Endothelial cell of umbilical vein (primary cell): Measurements from ENCODE around the gene SMARCC1. TPM values are rescaled to one million over a fixed set of nuclear protein-coding genes. Genes with fewer than 3 reads are reported as not detected.

Experiments used
- BruUV-seq: library from RNA; stranded (reverse); fragments of 400-500 nt; replicated peaks from 2 replicates; lab custom pipeline; 2021; lab: Mats Ljungman, UMichigan
- CTCF ChIA-PET: fragments of 300-600, 350-600 bp; sonication (Branson Sonifier 250); formaldehyde crosslinking; loops from one replicate; lab custom pipeline; 2021; ENCODE audit warnings: antibody characterized with exemption, inconsistent platforms; lab: Charles Lee
- POLR2A ChIA-PET: fragments of 300-600, 350-600 bp; sonication (Branson Sonifier 250); formaldehyde crosslinking; loops from one replicate; lab custom pipeline; 2021; ENCODE audit warnings: antibody characterized with exemption, inconsistent platforms; lab: Charles Lee
- DNase-seq: peaks from one replicate; pipeline ENCODE4 v3.0.0-alpha.2; 2011; ENCODE audit warnings: low read depth, low spot score
- FAIRE-seq: peaks from 2 replicates; lab custom pipeline; 2011; peaks lifted over from hg19 to GRCh38; lab: Jason Lieb, UNC
- H2AFZ ChIP-seq: 2 replicates; pipeline ENCODE4 v1.6.0; 2012; ENCODE audit warnings: low read depth, low read length, control low read depth, inconsistent platforms
- H3K27ac ChIP-seq: 2 replicates; pipeline ENCODE4 v1.5.1; 2011; ENCODE audit warnings: low read depth, mild to moderate bottlenecking, control low read depth, low read length, moderate library complexity; ENCODE audit not compliant: insufficient read depth
- H3K27me3 ChIP-seq, 2 experiments: 2 replicates each; pipeline versions ENCODE4 v1.6.0 to v1.6.1; 2011; ENCODE audit warnings: low read length in 2 of 2, mixed read lengths in 1 of 2; ENCODE audit not compliant: control insufficient read depth in 2 of 2, insufficient read depth in 2 of 2
- H3K36me3 ChIP-seq, 2 experiments: 2 replicates in 1 of 2; 3 replicates in 1 of 2; pipeline ENCODE4 v1.5.1; 2011; ENCODE audit warnings: low read length in 2 of 2, mild to moderate bottlenecking in 1 of 2, moderate library complexity in 1 of 2; ENCODE audit not compliant: control insufficient read depth in 2 of 2, insufficient read depth in 2 of 2; ENCODE audit errors: extremely low read depth in 1 of 2
- H3K4me1 ChIP-seq: 3 replicates; pipeline ENCODE4 v1.5.1; 2011; ENCODE audit warnings: mild to moderate bottlenecking, low read length; ENCODE audit not compliant: control insufficient read depth, insufficient read depth; ENCODE audit errors: extremely low read depth
- H3K4me2 ChIP-seq: 2 replicates; pipeline ENCODE4 v1.6.1; 2011; ENCODE audit warnings: low read length, control low read depth, mixed read lengths; ENCODE audit not compliant: insufficient read depth
- H3K4me3 ChIP-seq, 3 experiments: fragments of 200-600 bp in 1 of 3; sonication (generic), shearing (Covaris generic) in 1 of 3; replicated peaks in 1 of 3; 2 replicates each; pipeline ENCODE4 v1.5.1; 2011 to 2016; ENCODE audit warnings: control low read depth in 3 of 3, low read length in 3 of 3, mild to moderate bottlenecking in 2 of 3, inconsistent platforms in 1 of 3, low read depth in 1 of 3, moderate library complexity in 1 of 3; ENCODE audit not compliant: insufficient read depth in 1 of 3
- H3K79me2 ChIP-seq: 2 replicates; pipeline ENCODE4 v1.6.0; 2012; ENCODE audit warnings: low read length, inconsistent platforms; ENCODE audit not compliant: control insufficient read depth, insufficient read depth
- H3K9ac ChIP-seq: replicated peaks from 2 replicates; pipeline ENCODE3; 2011; ENCODE audit warnings: low read length, control low read depth; ENCODE audit not compliant: insufficient read depth; ENCODE audit errors: extremely low read depth
- H3K9me1 ChIP-seq: replicated peaks from 3 replicates; pipeline ENCODE4 v1.6.0; 2011; ENCODE audit warnings: mild to moderate bottlenecking, low read length; ENCODE audit not compliant: control insufficient read depth, insufficient read depth; ENCODE audit errors: extremely low read depth
- H3K9me3 ChIP-seq: replicated peaks from 2 replicates; pipeline ENCODE4 v1.5.1; 2012; ENCODE audit warnings: low read length, inconsistent platforms; ENCODE audit not compliant: control insufficient read depth, insufficient read depth
- H4K20me1 ChIP-seq: replicated peaks from 2 replicates; pipeline ENCODE3; 2011; ENCODE audit warnings: mild to moderate bottlenecking, low read length; ENCODE audit not compliant: control insufficient read depth, insufficient read depth; ENCODE audit errors: extremely low read depth
- CTCF ChIP-seq, 2 donors: IDR thresholded peaks; 1 replicate in 1 of 2; 2 replicates in 1 of 2; pipeline ENCODE4 v1.5.1; 2011; ENCODE audit warnings: low read length in 2 of 2, mild to moderate bottlenecking in 2 of 2, moderate library complexity in 2 of 2, control low read depth in 1 of 2, inconsistent platforms in 1 of 2, low read depth in 1 of 2; ENCODE audit not compliant: insufficient read depth in 1 of 2; ENCODE audit errors: extremely low read depth in 1 of 2
- EZH2 ChIP-seq: IDR thresholded peaks from 2 replicates; pipeline ENCODE4 v1.6.1; 2012; ENCODE audit warnings: borderline replicate concordance, low read depth, mild to moderate bottlenecking, moderate library complexity, low read length, inconsistent platforms; ENCODE audit not compliant: severe bottlenecking
- FOS ChIP-seq: IDR thresholded peaks from 2 replicates; pipeline ENCODE4 v1.6.1; 2011; ENCODE audit warnings: mild to moderate bottlenecking, low read length, moderate library complexity, borderline replicate concordance; ENCODE audit not compliant: insufficient read depth
- GATA2 ChIP-seq: IDR thresholded peaks from 2 replicates; pipeline ENCODE4 v1.7.0; 2011; ENCODE audit warnings: low read depth, mild to moderate bottlenecking, moderate library complexity, mixed read lengths, low read length; ENCODE audit not compliant: insufficient read length, insufficient read depth
- JUN ChIP-seq: IDR thresholded peaks from 2 replicates; pipeline ENCODE4 v1.6.1; 2011; ENCODE audit warnings: borderline replicate concordance, low read depth; ENCODE audit not compliant: insufficient read length, insufficient read depth
- MAX ChIP-seq: IDR thresholded peaks from 2 replicates; pipeline ENCODE4 v1.6.1; 2011; ENCODE audit not compliant: insufficient read depth, insufficient read length
- MYC ChIP-seq: IDR thresholded peaks from one replicate; pipeline ENCODE4 v1.6.1; 2011; ENCODE audit warnings: mild to moderate bottlenecking, low read depth, low read length
- POLR2A ChIP-seq: IDR thresholded peaks from 2 replicates; pipeline ENCODE4 v1.6.1; 2012; ENCODE audit warnings: low read depth, mild to moderate bottlenecking, control low read depth, low read length
- POLR2AphosphoS5 ChIP-seq: IDR thresholded peaks from 2 replicates; pipeline ENCODE4 v1.6.1; 2012; ENCODE audit warnings: low read depth, mild to moderate bottlenecking, control low read depth, low read length, moderate library complexity; ENCODE audit not compliant: insufficient read depth
- dilution Hi-C: fragments of 300-500 bp; cut with MboI; formaldehyde crosslinking; loops from one replicate; pipeline ENCODE4 v1.15.0; 2019; ENCODE audit warnings: low sequenced_read_pairs; ENCODE audit not compliant: extremely low pct_ligation_motif_present
- intact Hi-C: fragments of 100-400 bp; cut with micrococcal nuclease; formaldehyde crosslinking; loops from one replicate; pipeline ENCODE4 v1.10.0; 2022
- polyA plus RNA-seq, 4 experiments: library from polyadenylated mRNA; depleted of rRNA in 3 of 4; stranded (reverse) in 3 of 4; unstranded in 1 of 4; fragments of >200 nt; gene quantifications; 2 replicates each; pipeline versions ENCODE4 v1.2.1 to v1.2.3, GENCODE V29; 2011 to 2012; ENCODE audit warnings: missing spikeins in 1 of 4
- total RNA-seq: library from RNA; stranded (reverse); gene quantifications from 2 replicates; pipeline ENCODE4 v1.2.3, GENCODE V29; 2021

SMARCC1 gene
- total and polyA plus RNA-seq, 2 donors (not counting 3 experiments of a cell fraction or from before 2014, with no cell fraction given) = 23.0 to 138 TPM

- CTCF ChIA-PET = interaction anchor here (1.1 to 1.5 kb wide), 2 partner anchors 10 to 82 kb away, joined by 3 to 4 read pairs; no protein-coding TSS in a partner anchor
Observed at GRCh38 chr3:47715928-47716327, 65.8 kb downstream of the SMARCC1 start.

GRCh38 chr3:47714606-47715005 lies 67.1 kb downstream of the SMARCC1 start:
- ChIA-PET POLR2A (no interaction called here), CTCF (interaction anchor here (0.7 to 2.5 kb wide), 3 partner anchors 8 to 36 kb away, joined by 3 to 5 read pairs (median 3); no protein-coding TSS in a partner anchor)
- intact Hi-C loops (no loop called here), dilution Hi-C loops (no loop called here)
- DNase-seq (no peak), FAIRE-seq (no peak)
- Histone ChIP-seq H3K4me3 (no peak overlapping the region), H3K4me1 (peaks cover 12% of the 10 kb centered on the region), H3K27ac (no peak overlapping the region), H3K4me2 (no peak overlapping the region), H3K36me3 (peaks cover 15 to 17% of the 10 kb centered on the region in 2 experiments), H3K27me3 (no peaks in the 10 kb centered on the region), H3K9me1 (no peaks in the 10 kb centered on the region), H3K9me3 (no peaks in the 10 kb centered on the region), H3K79me2 (peaks cover 16% of the 10 kb centered on the region), H4K20me1 (no peaks in the 10 kb centered on the region), H2AFZ (no peak overlapping the region), H3K9ac (no peak overlapping the region)
- no peak for TF ChIP-seq CTCF (IDR thresholded peaks at IDR 0.05; ENCODE audit: extremely low read depth in 1 of 2, insufficient read depth in 1 of 2, low read depth in 1 of 2, low read length in 2 of 2)
- TF ChIP-seq MYC = no peak
- no peak for TF ChIP-seq MAX
- no peak for TF ChIP-seq EZH2
- no peak for TF ChIP-seq POLR2AphosphoS5
- no peak for TF ChIP-seq GATA2
- no peak for TF ChIP-seq JUN
- TF ChIP-seq FOS = no peak
- no peak for TF ChIP-seq POLR2A
- no TSS peak for BruUV-seq

More at GRCh38 chr3:47715928-47716327, 65.8 kb downstream of the SMARCC1 start:
- Histone ChIP-seq H3K4me2 (peak overlapping the region; percentile 33), H3K4me1 (peaks cover 12% of the 10 kb centered on the region), H4K20me1 (no peaks in the 10 kb centered on the region), H3K27me3 (no peaks in the 10 kb centered on the region), H3K36me3 (peaks cover 9 to 15% of the 10 kb centered on the region in 2 experiments), H3K9ac (no peak overlapping the region), H3K27ac (peak overlapping the region; percentile 37), H3K9me1 (no peaks in the 10 kb centered on the region), H3K9me3 (no peaks in the 10 kb centered on the region), H2AFZ (no peak overlapping the region), H3K79me2 (peaks cover 15% of the 10 kb centered on the region), H3K4me3 (no peak overlapping the region)
- POLR2A ChIA-PET = interaction anchor here (0.7 kb wide), 1 partner anchor 474 kb away, joined by 9 read pairs; no protein-coding TSS in a partner anchor
- DNase-seq = peak; percentile 64
- no TSS peak for BruUV-seq
- peak; percentile 79 for FAIRE-seq
- peak; percentile 25 for TF ChIP-seq JUN
- no peak for TF ChIP-seq EZH2
- peak; percentile 79 for TF ChIP-seq FOS
- no peak for TF ChIP-seq POLR2A
- no peak for TF ChIP-seq MAX
- dilution Hi-C loops = no loop called here
- intact Hi-C loops = no loop called here
